ENCODE measurements around the gene TTC1.

The TTC1 gene

DNA sequence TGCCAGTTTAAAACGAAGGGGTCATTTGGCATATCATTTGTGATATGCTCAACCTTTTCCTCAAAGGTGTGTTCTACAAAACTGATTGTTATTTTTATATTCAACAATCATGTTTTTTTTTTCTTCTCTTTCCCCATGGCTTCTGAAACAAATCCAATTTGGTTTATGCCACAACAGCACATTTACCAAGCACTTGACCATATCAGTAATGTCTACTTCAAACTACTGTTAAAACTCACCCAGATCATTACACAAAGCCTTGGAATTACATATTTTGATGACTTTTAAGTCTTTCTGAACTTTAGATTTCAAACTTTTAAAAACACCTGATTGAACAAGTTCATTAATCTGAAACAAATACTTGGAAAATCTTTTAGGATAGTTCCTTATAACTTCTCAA is 81.1 kb downstream of the TTC1 start:
- no peak for DNase-seq

GRCh38 chr5:160092514-160092913 is 83.6 kb downstream of the TTC1 start:
- DNase-seq = no peak

DNA sequence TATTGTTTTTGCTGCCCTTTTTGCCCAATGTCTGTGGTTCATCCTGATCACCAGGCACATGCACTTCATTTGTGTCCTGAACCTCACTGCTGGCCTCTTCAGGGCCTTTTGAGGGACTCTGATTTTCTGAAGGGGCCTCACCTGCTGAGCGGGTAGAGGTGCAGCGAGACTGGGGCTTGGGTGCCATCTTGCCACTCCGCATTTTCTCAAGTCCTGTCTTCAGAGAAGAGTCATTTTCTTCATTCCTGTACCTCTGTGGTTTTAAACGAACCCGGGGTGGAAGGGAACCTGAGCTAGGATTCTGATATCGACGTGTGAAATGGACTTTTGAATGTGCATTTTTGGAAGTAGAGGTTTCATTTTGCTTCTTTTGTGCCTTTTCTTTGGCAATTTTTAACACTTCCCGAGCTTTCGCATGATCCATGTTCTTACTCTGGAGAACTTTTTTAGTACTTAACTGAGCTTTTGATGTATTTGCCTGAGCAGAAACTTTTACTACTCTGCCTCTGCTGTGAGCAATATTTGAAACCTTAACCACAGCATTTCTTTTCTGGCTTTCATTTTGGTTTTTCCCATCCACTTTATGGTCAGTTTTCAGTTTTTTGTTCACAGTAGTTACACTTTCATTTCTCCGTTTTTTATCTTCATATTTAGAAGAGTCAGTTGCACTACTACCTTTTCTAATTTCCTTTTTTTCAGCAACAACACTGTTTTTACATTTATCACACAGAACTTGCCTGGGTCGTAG is 84.2 kb downstream of the TTC1 start:
- no peak for DNase-seq

GRCh38 chr5:160096178-160096577 is 87.2 kb downstream of the TTC1 start:
- no peak for DNase-seq

- DNase-seq = no peak
Observed at GRCh38 chr5:160097991-160098390, 89.1 kb downstream of the TTC1 start.

DNA sequence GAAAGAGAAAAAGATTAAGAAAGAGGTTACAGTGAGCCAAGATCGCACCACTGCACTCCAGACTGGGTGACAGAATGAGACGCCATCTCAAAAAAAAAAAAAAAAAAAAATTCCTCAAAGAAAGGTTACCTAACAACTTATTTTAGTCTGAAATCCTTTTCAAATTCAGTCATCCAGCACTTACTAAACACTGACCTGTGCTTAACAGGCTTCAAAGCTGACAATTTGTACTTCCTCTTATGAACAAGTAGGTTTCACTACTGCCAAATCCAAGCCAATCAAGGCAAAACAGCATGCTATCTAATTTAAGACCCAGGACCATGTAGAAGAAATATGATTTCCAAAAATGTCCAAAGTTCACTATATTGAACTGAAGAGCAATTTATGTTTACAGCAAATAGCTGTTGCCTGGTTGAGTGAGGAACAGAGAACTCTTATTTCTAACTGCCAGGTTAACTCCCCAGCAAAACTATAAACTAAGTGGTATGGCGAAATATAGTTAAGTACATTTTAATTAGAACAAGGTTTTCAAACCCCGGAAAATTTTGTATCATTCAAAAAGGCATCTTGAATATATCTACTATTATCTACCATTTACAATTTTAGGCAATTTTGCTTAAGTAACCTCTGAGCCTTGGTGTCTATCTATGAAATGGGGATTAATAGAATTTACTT is 96.9 kb downstream of the TTC1 start:
- no peak for DNase-seq

DNA sequence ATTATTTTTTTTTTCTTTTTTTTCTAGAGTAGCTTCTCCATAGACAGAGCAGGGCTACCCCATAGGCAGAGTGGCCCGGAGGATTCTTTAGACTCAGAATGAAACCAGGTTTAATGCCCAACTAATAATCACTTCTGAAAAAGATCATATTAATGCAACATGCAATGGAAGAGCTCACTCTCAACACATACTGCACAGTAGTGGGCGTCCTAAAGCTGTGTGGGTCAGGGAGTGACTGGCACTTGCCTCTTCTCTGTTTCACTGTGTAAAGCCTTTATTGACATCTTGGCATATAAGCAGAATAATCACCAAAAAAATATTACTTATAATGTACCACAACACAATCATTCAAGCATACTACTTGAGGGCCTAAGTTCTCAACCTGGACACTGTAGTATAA is 99.2 kb downstream of the TTC1 start:
- no peak for DNase-seq

Data from NCI-H1105 (cell line).